ENCODE measurements around the gene DCC.

- no peak for TF ChIP-seq CTCF (IDR thresholded peaks at IDR 0.05)
- TF ChIP-seq POLR2A (IDR thresholded peaks at IDR 0.05): no peak
These were observed 95.3 kb downstream of the DCC start for GRCh38 chr18:52435301-52435700.
